Anterior cingulate cortex (tissue), 58 donors: Measurements from ENCODE around the gene TFDP1.

ENCODE experiments used
- DNase-seq, 58 donors: peaks; one replicate each; lab custom pipeline; 2025; lab: John Stamatoyannopoulos, UW

Gene TFDP1

DNA sequence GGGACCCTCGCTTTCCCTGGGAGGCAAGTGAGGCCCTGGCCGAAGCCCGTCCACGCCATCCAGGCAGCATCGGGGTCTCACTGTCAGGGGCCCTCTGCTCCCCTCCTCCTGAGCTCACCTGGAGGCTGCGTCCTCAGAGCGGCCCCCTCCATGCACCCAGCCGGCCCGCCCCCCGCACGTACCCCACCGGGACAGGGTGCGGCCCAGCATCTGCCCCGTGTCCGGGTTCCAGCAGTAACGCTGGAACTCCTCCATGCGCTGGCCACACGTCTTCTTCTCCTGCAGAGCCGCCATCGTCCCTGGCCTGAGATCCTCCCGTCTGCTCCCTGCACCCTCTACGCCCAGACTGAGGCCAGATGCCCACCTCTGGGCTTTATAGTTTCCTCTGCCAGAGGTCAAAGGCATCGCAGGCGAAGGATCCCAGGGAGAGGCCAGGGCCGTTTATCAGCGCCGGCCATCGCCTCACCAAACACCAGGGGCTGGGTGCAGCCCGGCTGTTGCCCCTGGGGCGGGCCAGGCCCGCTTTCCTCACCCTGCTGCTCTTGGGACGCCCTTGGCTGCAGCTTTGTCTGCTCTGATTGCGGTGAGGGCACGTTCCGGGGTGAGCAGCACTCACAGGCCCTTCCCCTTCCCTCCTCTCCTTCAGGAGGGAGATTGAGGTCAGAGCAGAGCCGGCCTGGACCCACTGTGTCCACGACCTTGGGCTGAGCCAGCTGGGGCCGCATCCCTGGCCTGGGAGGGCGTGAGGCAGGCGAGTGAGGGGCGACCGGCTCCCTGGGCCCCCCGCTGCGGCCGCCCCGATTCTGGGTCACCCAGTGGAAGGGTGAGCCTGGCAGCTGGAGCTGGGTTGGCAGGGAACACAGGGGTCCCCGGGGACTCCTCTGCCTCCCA, 73.5 kb downstream of the TFDP1 start, which contains the start of gene ATP4B:
Gene ATP4B, minus strand, starts transcription at position 348 of the 891 bp plus-strand sequence. Its CDS starts 54 bp downstream, at position 294.
- no peak for DNase-seq

DNA sequence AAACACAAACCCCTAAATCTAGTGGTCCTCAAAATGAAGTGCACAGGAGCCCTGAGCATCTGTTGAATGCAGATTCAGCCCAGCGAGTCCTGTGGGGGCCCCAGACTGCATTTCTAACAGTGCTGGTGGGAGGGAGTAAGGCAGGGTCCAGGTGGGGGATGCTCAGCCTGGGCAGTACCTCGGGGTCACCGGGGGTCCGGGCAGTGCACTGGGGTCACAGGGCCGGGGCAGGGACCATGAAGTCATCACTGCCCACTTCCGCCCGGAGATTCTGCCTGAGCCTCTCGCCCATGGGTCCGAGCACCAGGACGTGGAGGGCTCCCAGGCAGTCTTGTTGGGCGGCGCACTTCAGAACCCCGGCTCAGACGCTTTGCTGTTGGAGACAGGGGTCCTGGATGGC, 74.3 kb downstream of the TFDP1 start:
- DNase-seq, result no peak

DNA sequence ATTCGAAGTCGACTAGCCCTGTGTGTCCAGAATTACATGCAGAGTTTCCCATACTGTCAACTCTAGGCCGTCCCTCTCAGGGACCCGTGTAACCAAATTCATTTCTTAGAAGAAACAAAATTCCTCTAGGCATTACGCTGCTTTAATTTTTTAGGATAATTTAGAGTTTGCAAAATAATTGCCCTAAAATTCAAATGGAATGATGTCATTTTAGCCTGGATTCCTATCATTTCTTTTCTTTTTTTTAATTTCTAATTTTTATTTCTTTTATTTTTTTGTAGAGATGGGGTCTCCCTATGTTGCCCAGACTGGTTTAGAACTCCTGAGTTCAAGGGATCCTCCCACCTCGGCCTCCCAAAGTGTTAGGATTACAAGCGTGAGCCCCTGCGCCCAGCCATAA, 74.8 kb downstream of the TFDP1 start:
- DNase-seq, result no peak

DNA sequence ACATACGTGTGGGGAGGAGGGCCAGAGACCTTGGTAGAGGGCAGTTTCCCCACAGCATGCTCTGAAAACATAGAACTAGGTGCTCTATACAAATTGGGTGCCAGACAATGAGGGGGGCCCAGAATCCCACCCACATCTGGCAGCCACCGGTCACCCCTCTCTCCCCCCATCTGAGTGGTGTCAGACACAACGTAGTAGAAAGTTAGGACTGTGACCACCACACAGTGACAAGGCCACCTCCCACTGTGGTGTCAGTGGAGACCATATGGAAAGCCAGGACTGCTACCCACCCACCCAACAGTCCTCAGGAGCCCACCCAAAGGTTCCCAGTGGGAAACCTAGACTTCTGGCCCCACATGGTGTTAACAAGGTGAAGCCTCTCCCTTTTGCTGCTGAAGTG, 75.5 kb downstream of the TFDP1 start:
- DNase-seq, result no peak

DNA sequence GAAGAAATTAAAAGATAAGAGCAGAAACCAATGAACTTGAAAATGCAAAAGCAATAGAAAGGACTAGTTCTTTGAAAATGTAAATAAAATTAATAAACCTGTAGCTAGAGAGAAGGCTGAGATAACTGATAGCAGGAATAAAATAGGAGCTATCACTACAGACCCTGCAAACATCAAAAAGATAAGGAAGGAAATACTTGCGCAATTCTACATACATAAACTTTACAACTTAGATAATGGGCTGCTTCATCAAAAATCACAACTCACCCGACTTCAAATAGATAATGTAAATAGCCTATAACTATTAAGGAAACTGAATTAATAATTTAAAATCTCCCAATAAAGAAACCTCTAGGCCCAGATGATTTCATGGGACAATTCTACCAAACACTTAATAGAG, 77.0 kb downstream of the TFDP1 start:
- no peak for DNase-seq

DNA sequence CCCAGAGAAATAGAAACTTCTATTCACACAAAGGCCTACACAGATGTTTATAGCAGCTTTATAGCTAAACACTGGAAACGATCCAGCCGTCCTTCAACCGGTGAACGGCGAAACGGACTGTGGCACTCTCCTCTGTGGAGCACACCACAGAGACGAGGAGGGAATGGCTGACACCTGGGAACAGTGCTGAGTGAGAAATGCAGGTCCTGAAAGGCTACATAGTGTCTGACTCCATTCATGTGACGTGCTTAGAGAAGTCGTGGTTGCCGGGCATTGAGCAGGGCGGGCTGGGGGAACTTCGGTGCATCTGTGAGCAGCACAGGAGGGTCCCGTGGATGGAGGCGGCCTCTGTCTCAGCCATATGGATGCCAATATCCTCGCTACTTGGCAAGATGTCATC, 79.4 kb downstream of the TFDP1 start:
- no peak for DNase-seq

DNA sequence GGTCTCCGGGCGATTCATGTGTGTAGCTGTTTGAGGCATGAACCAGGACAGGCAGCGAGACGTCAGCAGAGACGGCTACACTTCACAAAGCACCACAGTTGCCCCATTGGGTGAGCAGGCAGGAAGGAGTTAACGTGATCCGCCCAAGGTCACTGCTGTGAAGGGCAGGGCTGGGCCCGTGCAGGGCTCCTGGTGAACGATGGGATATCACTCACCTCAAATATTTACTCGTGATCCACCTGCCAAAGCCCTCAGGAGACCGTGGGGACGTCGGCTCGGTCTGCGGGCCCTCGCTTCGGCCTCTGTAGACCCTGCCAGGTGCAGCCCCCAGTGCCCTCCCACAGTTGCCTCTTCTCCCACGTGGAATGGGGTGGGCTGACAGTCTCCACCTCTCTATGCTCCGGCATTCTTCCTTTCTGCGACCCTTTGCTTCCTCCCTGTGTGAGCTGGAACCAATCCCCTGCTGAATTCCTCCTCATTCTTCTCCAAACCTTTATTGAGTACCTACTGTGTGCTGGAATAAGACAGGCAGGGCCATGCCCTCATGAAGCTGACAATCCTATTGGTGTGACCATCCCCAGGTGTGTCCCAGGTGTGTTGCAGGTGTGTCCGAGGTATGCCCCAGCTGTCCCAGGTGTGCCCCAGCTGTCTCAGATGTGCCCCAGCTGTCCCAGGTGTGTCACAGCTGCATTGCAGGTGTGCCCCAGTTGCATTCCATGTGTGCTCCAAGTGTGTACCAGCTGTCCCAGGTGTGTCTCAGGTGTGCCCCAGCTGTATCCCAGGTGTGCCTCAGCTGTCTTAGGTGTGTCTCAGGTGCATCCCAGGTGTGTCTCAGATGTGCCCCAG, 80.4 kb downstream of the TFDP1 start:
- no peak for DNase-seq

DNA sequence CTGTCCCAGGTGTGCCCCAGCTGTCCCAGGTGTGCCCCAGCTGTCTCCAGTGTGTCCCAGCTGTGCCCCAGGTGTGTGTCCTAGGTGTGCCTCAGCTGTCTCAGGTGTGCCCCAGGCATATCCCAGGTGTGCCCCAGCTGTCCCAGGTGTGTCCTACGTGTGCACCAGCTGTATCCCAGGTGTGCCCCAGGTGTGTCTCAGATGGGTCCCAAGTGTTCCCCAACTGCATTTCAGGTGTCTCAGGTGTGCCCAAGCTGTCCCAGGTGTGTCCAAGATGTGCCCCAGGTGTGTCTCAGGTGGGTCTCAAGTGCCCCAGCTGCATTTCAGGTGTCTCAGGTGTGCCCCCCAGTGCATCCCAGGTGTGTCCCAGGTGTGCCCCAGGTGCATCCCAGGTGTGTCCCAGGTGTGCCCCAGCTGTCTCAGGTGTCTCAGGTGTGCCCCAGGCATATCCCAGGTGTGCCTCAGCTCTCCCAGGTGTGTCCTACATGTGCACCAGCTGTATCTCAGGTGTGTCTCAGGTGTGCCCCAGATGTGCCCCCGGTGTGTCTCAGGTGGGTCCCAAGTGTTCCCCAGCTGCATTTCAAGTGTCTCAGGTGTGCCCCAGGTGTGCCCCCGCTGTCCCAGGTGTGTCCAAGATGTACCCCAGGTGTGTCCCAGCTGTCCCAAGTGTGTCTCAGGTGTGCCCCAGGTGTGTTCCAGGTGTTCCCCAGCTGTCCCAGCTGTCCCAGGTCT, 81.2 kb downstream of the TFDP1 start:
- no peak for DNase-seq

DNA sequence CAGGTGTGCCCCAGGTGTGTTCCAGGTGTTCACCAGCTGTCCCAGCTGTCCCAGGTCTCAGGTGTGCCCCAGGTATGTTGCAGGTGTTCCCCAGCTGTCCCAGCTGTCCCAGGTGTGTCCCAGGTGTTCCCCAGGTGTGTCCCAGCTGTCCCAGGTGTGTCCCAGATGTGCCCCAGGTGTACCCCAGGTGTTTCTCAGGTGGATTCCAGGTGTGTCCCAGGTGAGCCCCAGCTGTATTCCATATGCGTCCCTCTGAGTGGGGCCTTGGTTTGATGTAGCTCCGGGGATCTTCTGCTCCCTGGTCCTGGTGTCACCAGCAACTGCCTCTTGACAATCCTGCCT, 81.7 kb downstream of the TFDP1 start:
- no peak for DNase-seq

DNA sequence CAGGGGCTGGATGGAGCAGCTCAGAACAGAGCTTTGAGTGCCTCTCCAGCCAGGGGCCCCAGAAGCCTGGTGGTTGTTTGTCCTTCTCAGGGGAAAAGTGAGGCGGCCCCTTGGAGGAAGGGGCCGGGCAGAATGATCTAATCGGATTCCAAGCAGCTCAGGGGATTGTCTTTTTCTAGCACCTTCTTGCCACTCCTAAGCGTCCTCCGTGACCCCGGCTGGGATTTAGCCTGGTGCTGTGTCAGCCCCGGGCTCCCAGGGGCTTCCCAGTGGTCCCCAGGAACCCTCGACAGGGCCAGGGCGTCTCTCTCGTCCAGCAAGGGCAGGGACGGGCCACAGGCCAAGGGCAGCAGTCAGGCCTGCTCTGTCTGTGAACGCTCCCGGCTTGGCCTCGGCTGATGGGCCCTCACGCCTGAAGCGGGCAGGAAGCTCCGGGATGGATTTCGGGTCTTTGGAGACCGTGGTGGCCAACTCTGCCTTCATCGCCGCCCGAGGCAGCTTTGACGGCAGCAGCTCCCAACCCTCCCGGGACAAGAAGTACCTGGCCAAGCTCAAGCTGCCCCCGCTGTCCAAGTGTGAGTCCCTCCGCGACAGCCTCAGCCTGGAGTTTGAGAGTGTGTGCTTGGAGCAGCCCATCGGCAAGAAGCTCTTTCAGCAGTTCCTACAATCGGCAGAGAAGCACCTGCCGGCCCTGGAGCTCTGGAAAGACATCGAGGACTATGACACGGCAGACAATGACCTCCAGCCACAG, 82.6 kb downstream of the TFDP1 start, which contains the start of gene GRK1:
Gene GRK1, plus strand, starts transcription at position 269 of the 751 bp plus-strand sequence. Its CDS starts 168 bp downstream, at position 437.
- DNase-seq, result no peak

DNA sequence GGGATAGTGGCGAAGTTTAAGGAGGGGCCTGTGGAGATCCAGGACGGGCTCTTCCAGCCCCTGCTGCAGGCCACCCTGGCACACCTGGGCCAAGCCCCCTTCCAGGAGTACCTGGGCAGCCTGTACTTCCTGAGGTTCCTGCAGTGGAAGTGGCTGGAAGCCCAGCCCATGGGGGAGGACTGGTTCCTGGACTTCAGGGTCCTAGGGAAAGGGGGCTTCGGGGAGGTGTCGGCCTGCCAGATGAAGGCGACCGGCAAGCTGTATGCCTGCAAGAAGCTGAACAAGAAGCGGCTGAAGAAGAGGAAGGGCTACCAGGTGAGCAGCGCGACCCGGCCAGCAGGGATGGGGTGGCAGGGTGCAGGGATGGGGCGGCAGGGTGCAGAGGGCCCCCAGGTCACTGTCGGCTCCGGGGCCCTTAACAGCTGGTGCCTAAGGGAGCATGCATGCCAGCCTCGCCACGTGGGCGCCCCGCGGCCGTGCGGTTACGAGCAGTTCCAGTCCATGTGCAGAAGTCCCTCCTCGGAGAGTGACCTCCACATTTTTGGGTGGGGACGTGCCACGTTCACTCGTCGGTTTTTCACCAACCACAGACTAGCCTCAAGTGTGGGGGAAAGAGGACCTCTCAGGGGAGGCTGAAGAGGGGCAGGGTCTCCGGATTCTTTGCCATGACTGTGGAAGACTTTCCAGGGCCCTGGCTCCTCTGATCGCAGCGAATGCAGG, 83.4 kb downstream of the TFDP1 start:
- DNase-seq, result no peak

DNA sequence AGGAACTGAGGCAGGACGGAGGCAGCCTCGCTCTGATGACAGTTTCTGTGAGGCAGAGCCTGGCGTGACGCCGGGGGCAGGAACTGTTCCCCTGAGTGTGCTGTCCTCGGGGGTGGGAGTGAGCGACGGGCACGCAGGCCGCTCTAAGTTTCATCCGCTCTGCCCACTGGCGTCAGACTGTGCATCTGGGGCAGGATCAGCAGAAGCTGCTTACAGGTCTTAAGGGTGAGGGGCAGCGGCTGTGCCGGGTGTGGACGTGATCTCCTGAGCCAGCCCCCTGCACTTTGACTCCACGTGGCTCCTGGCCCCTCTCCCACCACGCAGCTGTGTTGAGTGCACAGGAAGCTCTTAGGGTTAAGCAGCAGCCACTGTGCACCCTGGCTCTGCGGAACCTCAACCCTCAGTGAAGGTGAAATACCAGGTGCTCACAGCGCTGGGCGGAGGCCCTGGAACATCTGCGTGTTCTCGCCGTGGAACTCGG, 84.0 kb downstream of the TFDP1 start:
- no peak for DNase-seq

DNA sequence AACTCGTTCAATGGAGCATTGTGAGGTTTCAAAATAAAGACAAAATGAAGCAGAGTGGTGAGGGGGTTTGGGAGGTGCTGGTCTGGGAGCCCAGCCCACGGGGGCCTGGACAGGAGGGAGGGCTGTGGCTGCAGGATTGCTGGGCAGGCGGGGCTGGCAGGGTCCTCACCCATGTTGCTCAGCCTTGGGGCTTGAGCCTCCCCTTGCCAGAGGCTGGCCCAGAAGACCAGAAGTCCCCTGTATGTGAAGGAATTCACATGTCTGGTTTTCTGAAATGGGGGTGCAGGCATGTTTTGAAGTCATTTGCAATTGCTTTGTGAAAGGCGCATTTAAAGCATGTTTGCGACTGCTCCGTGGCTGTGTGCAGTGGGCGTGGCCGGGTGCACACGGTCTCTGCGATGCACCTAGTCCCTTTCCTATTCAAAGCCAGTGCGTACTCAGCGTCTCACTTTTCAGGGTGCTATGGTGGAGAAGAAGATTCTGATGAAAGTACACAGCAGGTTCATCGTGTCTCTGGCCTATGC, 84.7 kb downstream of the TFDP1 start:
- DNase-seq, result no peak

DNA sequence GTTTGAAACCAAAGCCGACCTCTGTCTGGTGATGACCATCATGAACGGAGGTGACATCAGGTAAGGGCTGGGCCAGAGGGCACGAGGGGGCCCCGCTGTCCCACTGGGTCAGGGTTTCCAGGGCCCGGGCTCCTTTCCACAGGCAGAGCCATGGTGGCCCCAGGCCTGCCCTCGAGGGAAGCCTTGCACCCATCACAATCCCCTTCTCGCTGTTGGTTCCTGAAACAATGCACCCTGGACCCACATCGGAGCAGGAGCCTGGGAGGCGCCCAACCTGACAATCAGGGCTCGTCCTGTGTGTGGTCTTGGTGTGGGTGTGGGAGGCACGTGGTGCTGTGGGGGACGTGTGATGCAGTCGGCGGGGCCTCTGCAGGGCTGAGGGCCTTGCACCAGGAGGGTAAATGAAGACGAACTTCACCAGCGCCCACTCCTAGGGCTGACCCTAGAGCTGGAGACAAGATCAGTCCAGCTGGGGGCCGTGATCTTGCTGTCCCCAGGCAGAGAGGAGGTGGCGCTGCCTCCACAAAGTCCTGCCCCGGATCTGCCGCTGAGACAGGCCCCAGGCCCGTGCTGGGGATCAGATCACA, 85.3 kb downstream of the TFDP1 start:
- no peak for DNase-seq

DNA sequence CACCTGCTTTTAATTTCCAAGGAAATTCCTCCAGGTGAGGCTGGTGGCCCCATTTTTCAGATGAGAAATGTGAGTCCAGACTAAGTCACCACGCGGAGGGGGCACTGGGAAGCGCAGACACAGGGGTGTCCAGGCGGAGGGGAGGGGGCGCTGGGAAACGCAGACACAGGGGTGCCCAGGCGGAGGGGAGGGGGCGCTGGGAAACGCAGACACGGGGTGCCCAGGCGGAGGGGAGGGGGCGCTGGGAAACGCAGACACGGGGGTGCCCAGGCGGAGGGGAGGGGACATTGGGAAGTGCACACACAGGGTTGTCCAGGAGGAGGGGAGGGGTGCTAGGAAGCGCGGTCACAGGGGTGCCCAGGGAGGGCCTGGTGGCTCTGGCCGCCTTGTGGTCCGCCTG, 86.0 kb downstream of the TFDP1 start:
- DNase-seq, result no peak

DNA sequence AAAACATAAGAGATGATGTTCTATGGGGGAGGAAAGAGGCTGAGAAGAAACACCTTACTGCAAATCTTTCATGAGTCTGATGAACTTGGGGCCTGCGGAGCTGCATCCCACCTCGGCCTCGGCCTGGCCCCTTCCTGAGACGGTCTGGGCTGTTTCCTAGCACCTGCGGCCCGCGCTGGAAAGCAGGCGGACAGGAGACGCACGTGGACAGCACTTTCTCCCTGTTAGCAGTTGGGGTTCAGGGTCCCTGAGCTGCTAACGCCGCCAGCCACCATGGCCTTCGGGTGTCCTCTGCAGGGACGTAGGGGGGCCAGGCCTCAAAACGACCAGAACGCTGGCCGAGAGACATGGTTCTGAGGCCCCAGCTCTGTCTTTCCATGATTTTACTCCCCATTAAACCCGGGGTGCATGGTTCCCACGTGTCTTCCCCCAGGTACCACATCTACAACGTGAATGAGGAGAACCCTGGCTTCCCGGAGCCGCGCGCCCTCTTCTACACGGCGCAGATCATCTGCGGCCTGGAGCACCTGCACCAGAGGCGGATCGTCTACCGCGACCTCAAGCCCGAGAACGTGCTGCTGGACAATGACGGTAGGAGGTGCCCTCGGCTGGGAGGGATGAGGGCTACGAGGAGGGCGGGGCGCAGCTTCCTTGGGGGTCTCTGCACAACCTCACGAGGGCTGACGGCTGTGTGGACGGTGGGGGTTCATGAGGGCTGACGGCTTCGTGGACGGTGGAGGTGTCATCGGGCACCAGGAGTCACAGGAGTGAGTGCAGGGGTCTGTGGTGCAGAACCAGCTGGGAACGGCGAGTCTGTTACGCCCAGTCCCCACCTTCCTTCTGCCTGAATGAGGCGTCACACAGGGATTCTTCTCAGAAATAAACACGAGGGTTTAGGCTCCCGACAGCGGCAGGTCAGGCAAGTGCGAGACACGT, 86.8 kb downstream of the TFDP1 start:
- DNase-seq, result no peak

DNA sequence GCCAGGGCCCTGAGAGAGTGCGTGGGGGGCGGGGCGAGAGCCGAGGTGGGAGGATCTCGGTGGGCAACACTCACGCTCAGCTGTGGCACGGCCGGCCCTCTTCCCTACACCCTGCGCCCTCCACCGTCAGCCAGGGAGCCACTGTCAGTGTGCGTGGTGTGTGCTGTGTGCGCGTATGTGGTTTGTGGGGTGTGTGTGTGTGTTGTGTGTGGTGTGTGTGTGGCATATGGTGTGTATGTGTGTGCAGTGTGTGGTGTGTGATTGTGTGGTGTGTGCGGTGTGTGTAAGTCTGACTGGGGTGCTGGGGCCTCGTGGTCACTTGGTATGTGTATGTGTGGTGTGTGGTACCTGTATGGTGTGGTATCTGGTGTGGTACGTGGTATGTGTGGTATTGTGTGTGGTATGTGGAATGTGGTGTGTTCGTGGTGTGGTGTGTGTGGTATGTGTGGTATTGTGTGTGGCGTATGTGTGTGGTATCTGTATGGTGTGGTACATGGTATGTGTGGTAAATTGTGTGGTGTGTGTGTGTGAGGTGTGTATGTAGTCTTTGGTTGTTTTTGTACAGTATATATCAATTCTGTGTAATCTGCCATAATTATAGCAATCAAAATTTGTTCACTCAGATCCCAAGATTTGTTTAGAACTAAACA, 87.6 kb downstream of the TFDP1 start:
- DNase-seq, result no peak
